ENCODE results near the gene NLRP10. TPM values are rescaled to one million over a fixed set of nuclear protein-coding genes. Genes with fewer than 3 reads are reported as not detected.

Gene NLRP10
- total RNA-seq, 2 donors from 2014 or later, result not detected

DNA sequence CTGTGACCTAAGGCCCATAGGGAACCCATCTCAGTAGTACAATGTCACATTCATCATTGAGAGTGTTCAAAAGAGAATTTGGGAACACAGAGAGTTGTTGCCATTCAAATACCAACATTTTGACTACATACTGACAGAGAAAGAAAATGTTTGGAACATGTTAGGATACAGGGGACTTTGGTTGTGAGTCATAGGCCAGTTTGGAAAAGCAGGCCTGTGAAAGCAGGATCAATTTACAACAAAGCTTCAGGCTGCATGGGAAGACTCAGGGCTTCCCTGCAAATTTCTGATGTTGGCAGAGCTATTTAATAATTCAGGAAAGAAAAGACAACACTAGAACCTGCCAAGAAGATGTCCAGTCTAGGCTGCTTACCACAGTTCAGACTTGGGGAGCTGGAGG, 374 bp downstream of the NLRP10 start:
- no peaks in the 10 kb centered on the region for H3K4me1 Mint-ChIP-seq
- H3K27me3 Mint-ChIP-seq, result peaks cover 13% of the 10 kb centered on the region
- no peak overlapping the region for H3K27ac Mint-ChIP-seq
- H3K9me3 Mint-ChIP-seq, result no peaks in the 10 kb centered on the region
- H3K4me3 Mint-ChIP-seq, result no peak overlapping the region
- no peaks in the 10 kb centered on the region for H3K36me3 Mint-ChIP-seq (ENCODE audit: low read depth)
- ATAC-seq (replicated peaks), result no peak

- H3K9me3 Mint-ChIP-seq, result no peaks in the 10 kb centered on the region
- H3K27ac Mint-ChIP-seq, result no peak overlapping the region
- no peak overlapping the region for H3K4me3 Mint-ChIP-seq
- no peak for ATAC-seq (replicated peaks)
- no peaks in the 10 kb centered on the region for H3K36me3 Mint-ChIP-seq (ENCODE audit: low read depth)
- no peaks in the 10 kb centered on the region for H3K4me1 Mint-ChIP-seq
- H3K27me3 Mint-ChIP-seq, result peaks cover 17% of the 10 kb centered on the region
Measured at GRCh38 chr11:7964261-7964660, 986 bp downstream of the NLRP10 start.

DNA sequence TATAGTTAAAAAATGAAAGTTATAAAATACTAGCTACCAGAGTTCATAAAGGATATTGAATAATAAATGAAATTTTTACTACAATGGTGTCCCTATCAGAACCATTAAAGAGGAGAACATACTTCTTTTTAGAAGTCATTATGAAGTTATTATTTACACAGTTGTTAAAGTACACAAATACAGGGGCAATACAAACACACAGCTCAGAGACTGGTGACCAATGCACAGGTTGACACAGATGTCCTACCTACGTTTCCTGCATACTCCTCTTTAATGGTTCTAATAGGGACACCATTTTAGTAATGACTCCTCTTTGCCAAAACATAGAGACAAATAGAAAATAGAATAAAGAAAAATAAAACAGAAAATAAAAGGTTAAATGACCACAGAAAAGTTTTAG, 10.1 kb downstream of the NLRP10 start:
- H3K4me1 Mint-ChIP-seq, result no peaks in the 10 kb centered on the region
- H3K4me3 Mint-ChIP-seq, result no peak overlapping the region
- H3K36me3 Mint-ChIP-seq (ENCODE audit: low read depth), result no peaks in the 10 kb centered on the region
- H3K27me3 Mint-ChIP-seq, result peaks cover 20% of the 10 kb centered on the region
- no peaks in the 10 kb centered on the region for H3K9me3 Mint-ChIP-seq
- no peak overlapping the region for H3K27ac Mint-ChIP-seq
- no peak for ATAC-seq (replicated peaks)

DNA sequence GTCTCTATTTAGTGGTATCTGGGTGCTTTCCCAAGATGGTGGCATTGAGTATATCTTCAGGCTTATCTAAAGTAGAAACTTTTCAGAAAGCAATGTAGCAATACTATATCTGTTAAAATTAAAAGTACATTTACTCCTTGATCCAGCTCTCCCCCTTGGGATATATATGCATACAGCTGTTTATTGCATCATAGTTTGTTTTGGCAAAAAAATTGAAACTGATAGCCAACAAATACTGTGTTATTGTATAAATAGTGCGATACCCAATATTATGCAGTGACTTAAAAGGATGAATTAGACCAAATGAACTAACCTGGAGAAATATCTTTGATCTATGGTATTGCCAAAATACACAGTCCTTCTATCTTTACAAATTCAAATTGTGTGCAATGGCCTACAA, 15.3 kb downstream of the NLRP10 start:
- no peak overlapping the region for H3K27ac Mint-ChIP-seq
- no peaks in the 10 kb centered on the region for H3K4me1 Mint-ChIP-seq
- no peaks in the 10 kb centered on the region for H3K9me3 Mint-ChIP-seq
- peaks cover 24% of the 10 kb centered on the region for H3K27me3 Mint-ChIP-seq
- H3K36me3 Mint-ChIP-seq (ENCODE audit: low read depth), result no peaks in the 10 kb centered on the region
- no peak for ATAC-seq (replicated peaks)
- H3K4me3 Mint-ChIP-seq, result no peak overlapping the region

DNA sequence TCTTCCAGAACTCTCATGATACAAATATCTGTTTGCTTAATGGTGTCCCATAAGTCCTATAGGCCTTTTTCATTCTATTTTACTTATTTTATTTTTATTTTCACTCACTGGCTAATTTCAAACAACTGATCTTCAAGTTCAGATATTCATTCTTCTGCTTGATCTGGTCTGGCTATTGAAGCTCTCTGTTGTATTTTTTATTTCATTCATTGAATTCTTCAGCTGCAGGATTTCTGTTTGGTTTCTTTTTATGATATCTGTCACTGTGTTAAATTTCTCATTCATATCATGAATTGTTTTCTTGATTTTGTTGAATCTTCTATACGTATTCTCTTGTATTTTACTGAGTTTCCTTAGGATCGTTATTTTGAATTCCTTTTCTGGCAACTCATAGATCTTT, 21.1 kb downstream of the NLRP10 start:
- no peak for ATAC-seq (replicated peaks)
- H3K9me3 Mint-ChIP-seq, result peaks cover 13% of the 10 kb centered on the region
- H3K4me3 Mint-ChIP-seq, result no peak overlapping the region
- no peak overlapping the region for H3K27ac Mint-ChIP-seq
- no peaks in the 10 kb centered on the region for H3K4me1 Mint-ChIP-seq
- H3K27me3 Mint-ChIP-seq, result peaks cover 27% of the 10 kb centered on the region
- H3K36me3 Mint-ChIP-seq (ENCODE audit: low read depth), result no peaks in the 10 kb centered on the region

- H3K27ac Mint-ChIP-seq, result no peak within 1 kb of the TSS
- peaks cover 17% of the 10 kb centered on the region for H3K27me3 Mint-ChIP-seq
- no peaks in the 10 kb centered on the region for H3K36me3 Mint-ChIP-seq (ENCODE audit: low read depth)
- peaks cover 13% of the 10 kb centered on the region for H3K9me3 Mint-ChIP-seq
- no peak for ATAC-seq (replicated peaks)
- no peak within 1 kb of the TSS for H3K4me3 Mint-ChIP-seq
- H3K4me1 Mint-ChIP-seq, result no peaks in the 10 kb centered on the region
Measured at GRCh38 chr11:7941608-7942007, 23.6 kb downstream of the NLRP10 start, which contains the start of gene OR10A3. Gene OR10A3, minus strand, starts transcription at chr11:7941708. Its CDS starts 2,188 bp downstream, at chr11:7939520.

DNA sequence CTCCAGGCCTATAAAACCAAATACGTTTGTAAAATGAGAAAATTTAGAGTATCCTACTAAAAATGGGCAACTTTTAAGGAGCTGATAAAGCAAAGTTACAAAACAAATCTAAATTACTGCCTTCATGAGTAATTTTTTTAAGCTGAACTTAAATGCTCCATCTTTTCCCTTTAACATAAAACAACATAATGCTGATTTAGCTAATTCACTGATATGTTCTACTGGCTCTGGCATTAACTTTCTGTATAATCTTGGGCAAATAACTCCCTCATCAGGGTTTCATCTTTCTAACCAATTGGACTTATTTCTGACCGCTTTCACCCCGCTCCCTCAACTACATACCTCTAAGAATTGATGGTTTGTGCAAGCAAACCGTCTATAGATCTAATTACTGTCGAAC, 24.1 kb downstream of the NLRP10 start:
- peaks cover 13% of the 10 kb centered on the region for H3K9me3 Mint-ChIP-seq
- no peak overlapping the region for H3K4me3 Mint-ChIP-seq
- H3K4me1 Mint-ChIP-seq, result no peaks in the 10 kb centered on the region
- no peaks in the 10 kb centered on the region for H3K36me3 Mint-ChIP-seq (ENCODE audit: low read depth)
- peaks cover 20% of the 10 kb centered on the region for H3K27me3 Mint-ChIP-seq
- no peak overlapping the region for H3K27ac Mint-ChIP-seq
- ATAC-seq (replicated peaks), result no peak

GRCh38 chr11:7936615-7937014, 28.6 kb downstream of the NLRP10 start:
- no peak overlapping the region for H3K4me3 Mint-ChIP-seq
- ATAC-seq (replicated peaks), result no peak
- no peak overlapping the region for H3K27ac Mint-ChIP-seq
- H3K36me3 Mint-ChIP-seq (ENCODE audit: low read depth), result no peaks in the 10 kb centered on the region
- H3K9me3 Mint-ChIP-seq, result no peaks in the 10 kb centered on the region
- no peaks in the 10 kb centered on the region for H3K4me1 Mint-ChIP-seq
- peaks cover 37% of the 10 kb centered on the region for H3K27me3 Mint-ChIP-seq

DNA sequence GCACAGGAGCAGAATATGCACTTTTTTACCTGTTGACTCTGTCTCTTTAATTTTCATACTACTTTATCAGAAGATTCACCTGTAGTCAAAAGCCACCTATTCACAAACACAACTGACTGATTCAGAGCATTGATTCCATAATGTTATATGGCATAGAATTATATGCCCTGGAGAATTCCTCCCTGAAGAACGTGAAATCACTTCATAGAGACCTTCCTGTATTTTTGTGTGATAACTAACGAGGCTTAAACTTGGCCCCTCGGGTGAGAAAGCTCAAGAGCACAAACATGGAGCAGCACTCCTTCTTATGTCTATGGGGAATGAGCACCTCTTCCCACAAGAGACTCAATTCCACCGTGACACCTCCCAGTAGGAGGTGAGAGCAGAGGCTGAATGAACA, 34.1 kb downstream of the NLRP10 start, which contains the start of gene OR10A6:
Gene OR10A6, minus strand, starts transcription at position 101 of the 400 bp plus-strand sequence. CDS start 2,606 bp downstream, outside the sequence.
- peaks cover 49% of the 10 kb centered on the region for H3K27me3 Mint-ChIP-seq
- no peak within 1 kb of the TSS for H3K27ac Mint-ChIP-seq
- no peak for ATAC-seq (replicated peaks)
- H3K4me1 Mint-ChIP-seq, result no peaks in the 10 kb centered on the region
- H3K9me3 Mint-ChIP-seq, result no peaks in the 10 kb centered on the region
- H3K4me3 Mint-ChIP-seq, result no peak within 1 kb of the TSS
- H3K36me3 Mint-ChIP-seq (ENCODE audit: low read depth), result no peaks in the 10 kb centered on the region

DNA sequence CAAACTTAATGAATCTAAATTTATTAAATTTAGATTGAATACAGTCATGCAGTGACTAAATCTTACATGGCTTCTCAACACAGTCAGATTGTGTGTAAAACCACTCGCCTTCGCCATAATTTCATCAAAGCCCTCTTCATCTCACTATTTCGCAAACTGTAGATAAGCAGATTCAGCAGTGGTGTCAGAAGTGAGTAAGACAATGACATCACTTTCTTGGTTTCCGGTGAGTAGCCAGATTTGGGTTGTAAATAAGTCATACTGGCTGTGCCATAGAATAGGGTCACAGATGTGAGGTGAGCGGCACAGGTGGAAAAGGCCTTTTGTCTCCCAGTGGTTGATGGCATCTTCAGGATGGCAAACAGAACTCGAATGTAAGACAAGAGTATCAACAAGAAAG, 37.6 kb downstream of the NLRP10 start:
- H3K36me3 Mint-ChIP-seq (ENCODE audit: low read depth), result no peaks in the 10 kb centered on the region
- no peaks in the 10 kb centered on the region for H3K4me1 Mint-ChIP-seq
- H3K9me3 Mint-ChIP-seq, result no peaks in the 10 kb centered on the region
- no peak overlapping the region for H3K4me3 Mint-ChIP-seq
- H3K27me3 Mint-ChIP-seq, result peaks cover 42% of the 10 kb centered on the region
- peak; percentile 94 for ATAC-seq (replicated peaks)
- H3K27ac Mint-ChIP-seq, result no peak overlapping the region

DNA sequence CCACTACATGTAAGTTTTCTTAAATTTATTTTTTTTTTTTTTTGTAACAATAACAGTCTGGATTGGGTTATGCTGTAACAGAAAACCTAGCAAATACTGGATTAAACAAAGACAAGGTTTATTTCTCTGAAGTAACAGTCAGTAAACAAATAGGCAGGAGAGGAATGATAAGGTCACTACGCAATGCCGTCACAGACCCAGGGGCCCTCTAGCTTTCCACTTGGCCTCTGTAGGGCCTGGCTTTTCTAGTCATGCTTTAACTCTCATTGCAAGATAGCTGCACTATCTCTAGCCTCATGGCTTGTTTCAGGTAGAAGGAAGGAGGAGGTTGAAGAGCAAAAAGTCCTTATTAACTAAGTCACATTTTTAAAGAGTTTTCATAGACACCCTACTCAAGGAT, 40.7 kb downstream of the NLRP10 start:
- Mint-ChIP-seq H3K4me1 (no peaks in the 10 kb centered on the region), H3K36me3 (ENCODE audit: low read depth) (no peaks in the 10 kb centered on the region), H3K4me3 (no peak overlapping the region), H3K27me3 (peaks cover 27% of the 10 kb centered on the region), H3K9me3 (no peaks in the 10 kb centered on the region), H3K27ac (no peak overlapping the region)
- no peak for ATAC-seq (replicated peaks)

DNA sequence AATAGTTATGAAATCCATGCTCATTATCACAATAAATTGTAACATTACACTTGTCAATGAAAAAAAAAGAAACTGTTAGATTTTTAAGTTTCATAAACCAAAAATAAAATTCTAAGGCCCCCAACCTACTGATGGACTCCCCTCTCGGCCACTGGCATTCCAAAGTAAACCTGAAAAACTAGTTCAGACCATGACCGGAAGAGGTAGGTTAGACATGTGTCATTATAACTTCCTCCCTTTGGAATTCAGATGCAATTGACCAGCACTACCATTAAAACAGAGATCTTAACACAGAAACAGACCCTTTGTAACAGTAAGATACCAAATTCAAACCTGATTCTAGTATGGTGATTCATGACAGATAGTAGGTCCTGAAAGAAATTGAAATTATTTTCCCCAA, 47.1 kb downstream of the NLRP10 start:
- Mint-ChIP-seq H3K4me1 (no peaks in the 10 kb centered on the region), H3K9me3 (no peaks in the 10 kb centered on the region), H3K27ac (no peak overlapping the region), H3K4me3 (no peak overlapping the region), H3K36me3 (ENCODE audit: low read depth) (no peaks in the 10 kb centered on the region), H3K27me3 (peaks cover 20% of the 10 kb centered on the region)
- no peak for ATAC-seq (replicated peaks)

Other genes with a start within 250 kb of the NLRP10 start
- gene OR5P2, start 168.5 kb downstream of the NLRP10 start, total RNA-seq, result not detected
- not detected for gene OR5P3, start 134.6 kb downstream of the NLRP10 start, total RNA-seq
- gene OR10A6, start 34.2 kb downstream of the NLRP10 start, total RNA-seq, result not detected
- gene OR10A3, start 23.7 kb downstream of the NLRP10 start, total RNA-seq, result not detected
- 100 to 1,000 TPM; 320 to 342 TPM for gene EIF3F, start 21.9 kb upstream of the NLRP10 start, total RNA-seq
- gene TUB, start 115.8 kb upstream of the NLRP10 start, total RNA-seq, result under 1 TPM; 0.28 to 0.50 TPM
- gene RIC3, start 203.6 kb upstream of the NLRP10 start, total RNA-seq, result 10 to 100 TPM; 11.5 to 13.4 TPM